HG03469 (cell line): ENCODE results near the gene ALDH1L1.

Experiments
- ATAC-seq: cut with Tn5 transposase; IDR thresholded peaks from one replicate; pipeline ENCODE4 v1.9.1; 2021; ENCODE audit warnings: mild to moderate bottlenecking, moderate library complexity, moderate number of reproducible peaks; ENCODE audit not compliant: unreplicated experiment

ALDH1L1 gene

GRCh38 chr3:126155819-126156218 is 24.6 kb downstream of the ALDH1L1 start:
- no peak for ATAC-seq

- ATAC-seq = no peak
Measured at GRCh38 chr3:126155280-126155640, 25.1 kb downstream of the ALDH1L1 start.

- ATAC-seq = no peak
Measured at GRCh38 chr3:126154391-126155279, 25.8 kb downstream of the ALDH1L1 start.

- no peak for ATAC-seq
Measured at GRCh38 chr3:126153695-126154360, 26.6 kb downstream of the ALDH1L1 start.

GRCh38 chr3:126152901-126153694 is 27.3 kb downstream of the ALDH1L1 start:
- no peak for ATAC-seq

- no peak for ATAC-seq
Measured at GRCh38 chr3:126152458-126152857, 27.9 kb downstream of the ALDH1L1 start.

- no peak for ATAC-seq
Measured at GRCh38 chr3:126151562-126152302, 28.7 kb downstream of the ALDH1L1 start.

GRCh38 chr3:126149960-126150515 is 30.3 kb downstream of the ALDH1L1 start:
- no peak for ATAC-seq

- ATAC-seq = no peak
Measured at GRCh38 chr3:126149256-126149902, 31.0 kb downstream of the ALDH1L1 start.

GRCh38 chr3:126147932-126148683 is 32.3 kb downstream of the ALDH1L1 start:
- ATAC-seq = no peak

GRCh38 chr3:126147147-126147931 is 33.0 kb downstream of the ALDH1L1 start:
- no peak for ATAC-seq

- no peak for ATAC-seq
Measured at GRCh38 chr3:126146525-126147146, 33.8 kb downstream of the ALDH1L1 start.

GRCh38 chr3:126146034-126146433 is 34.4 kb downstream of the ALDH1L1 start:
- ATAC-seq = no peak

- no peak for ATAC-seq
Measured at GRCh38 chr3:126142652-126143051, 37.7 kb downstream of the ALDH1L1 start.

GRCh38 chr3:126137490-126138130 is 42.8 kb downstream of the ALDH1L1 start:
- no peak for ATAC-seq

- ATAC-seq = no peak
Measured at GRCh38 chr3:126136428-126137220, 43.8 kb downstream of the ALDH1L1 start.
